ENCODE data around the gene SUPT20HL1.
"Not testable (repeated sequence)": the region's sequence is repeated elsewhere in the genome, so short reads cannot be mapped to it uniquely, and the experiment has no call there.

The SUPT20HL1 gene

GRCh38 chrX:24364326-24364725 is 3.9 kb downstream of the SUPT20HL1 start:
- no peak for DNase-seq

GRCh38 chrX:24364851-24365538 is 4.6 kb downstream of the SUPT20HL1 start:
- DNase-seq: no peak

GRCh38 chrX:24366762-24367400 is 6.4 kb downstream of the SUPT20HL1 start:
- not testable (repeated sequence) for DNase-seq

DNA sequence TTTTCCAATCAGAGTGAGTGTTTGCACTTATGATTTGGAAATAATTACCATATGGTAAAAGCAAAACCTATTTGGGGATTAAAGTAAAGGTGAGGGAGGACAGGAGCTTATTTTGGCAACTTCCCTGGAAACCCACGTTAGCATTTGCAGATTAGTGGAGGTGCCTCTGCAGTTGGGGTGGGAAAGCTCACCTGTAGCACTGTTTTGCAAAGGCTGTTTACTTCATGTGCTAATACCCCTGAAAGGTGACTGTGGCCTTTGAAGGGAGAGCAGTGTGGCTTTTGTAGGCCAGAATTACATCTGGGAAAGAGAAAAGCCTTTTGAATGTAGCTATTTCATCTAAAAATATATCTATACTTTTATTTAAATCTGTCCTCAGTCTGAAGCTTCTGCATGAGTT is 9.4 kb downstream of the SUPT20HL1 start:
- DNase-seq: no peak

DNA sequence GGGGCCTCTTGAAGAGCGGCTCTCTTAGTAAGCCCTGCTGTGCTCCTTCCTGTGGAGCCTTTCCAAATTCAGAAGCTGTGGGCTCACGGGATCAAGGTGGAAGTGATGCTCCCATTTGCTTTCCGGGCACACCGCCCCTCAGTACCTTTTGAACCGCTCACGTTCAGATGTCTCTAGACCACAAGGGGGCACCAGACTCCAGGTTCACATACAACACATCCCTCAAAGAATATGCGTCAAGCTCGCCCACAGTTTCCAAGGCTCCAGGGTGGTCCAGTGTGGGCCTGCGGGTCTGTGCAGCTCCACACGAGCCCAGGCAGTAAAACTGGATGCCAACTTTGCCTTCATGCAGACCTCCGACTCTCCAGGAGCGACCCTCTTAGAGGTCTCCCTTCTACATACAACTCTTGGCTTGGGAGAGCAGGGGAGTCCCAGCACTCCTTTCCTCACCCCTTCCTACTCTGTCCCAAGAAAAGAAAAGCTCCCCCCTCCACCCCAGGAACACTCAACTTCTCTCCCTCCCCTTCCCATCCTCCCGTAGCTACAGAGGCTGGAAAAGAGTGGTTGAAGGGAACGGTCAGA is 11.0 kb downstream of the SUPT20HL1 start:
- DNase-seq: peak; percentile 11 to 63 (median 36)

- DNase-seq: no peak
These were observed 11.8 kb downstream of the SUPT20HL1 start for GRCh38 chrX:24372021-24372763.

- DNase-seq: no peak
These were observed 15.2 kb downstream of the SUPT20HL1 start for GRCh38 chrX:24375600-24376131.

- no peak for DNase-seq
These were observed 16.0 kb downstream of the SUPT20HL1 start for GRCh38 chrX:24376403-24376802.

DNA sequence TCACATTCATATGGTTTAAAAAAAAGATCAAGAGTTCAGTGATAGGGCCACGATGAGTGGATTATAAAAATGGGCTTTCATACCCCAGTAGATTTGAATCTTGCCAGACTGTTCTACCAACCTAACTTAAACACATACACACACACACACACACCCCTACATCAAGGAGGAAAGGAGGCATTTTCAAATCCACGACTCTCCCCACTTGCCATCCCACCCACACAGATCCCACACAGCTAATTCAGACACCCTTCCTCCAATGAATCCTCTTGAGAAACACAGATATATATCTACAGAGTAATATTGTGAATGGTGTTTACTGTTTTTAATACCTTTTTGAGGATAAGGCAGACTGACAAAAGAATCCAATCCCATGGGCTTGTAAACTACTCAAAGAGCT is 16.8 kb downstream of the SUPT20HL1 start:
- no peak for DNase-seq

- no peak for DNase-seq
These were observed 17.6 kb downstream of the SUPT20HL1 start for GRCh38 chrX:24377911-24378468.

DNA sequence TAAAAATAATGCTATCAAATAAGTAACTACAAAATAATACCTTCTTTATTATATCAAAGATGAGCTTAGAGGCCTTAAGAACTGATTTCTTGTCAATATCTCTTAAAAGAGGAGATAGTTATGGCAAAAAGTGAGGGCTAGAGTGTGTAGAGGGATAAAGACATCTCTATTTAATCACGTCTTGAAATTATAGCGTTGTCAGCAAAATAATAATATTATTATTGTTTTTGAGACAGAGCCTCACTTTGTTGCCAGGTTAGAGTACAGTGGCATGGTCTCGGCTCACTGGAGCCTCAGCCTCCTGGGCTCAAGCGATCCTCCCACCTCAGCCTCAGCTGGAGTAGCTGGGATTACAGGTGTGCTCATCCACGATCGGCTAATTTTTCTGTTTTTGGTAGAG is 18.3 kb downstream of the SUPT20HL1 start:
- DNase-seq: no peak

DNA sequence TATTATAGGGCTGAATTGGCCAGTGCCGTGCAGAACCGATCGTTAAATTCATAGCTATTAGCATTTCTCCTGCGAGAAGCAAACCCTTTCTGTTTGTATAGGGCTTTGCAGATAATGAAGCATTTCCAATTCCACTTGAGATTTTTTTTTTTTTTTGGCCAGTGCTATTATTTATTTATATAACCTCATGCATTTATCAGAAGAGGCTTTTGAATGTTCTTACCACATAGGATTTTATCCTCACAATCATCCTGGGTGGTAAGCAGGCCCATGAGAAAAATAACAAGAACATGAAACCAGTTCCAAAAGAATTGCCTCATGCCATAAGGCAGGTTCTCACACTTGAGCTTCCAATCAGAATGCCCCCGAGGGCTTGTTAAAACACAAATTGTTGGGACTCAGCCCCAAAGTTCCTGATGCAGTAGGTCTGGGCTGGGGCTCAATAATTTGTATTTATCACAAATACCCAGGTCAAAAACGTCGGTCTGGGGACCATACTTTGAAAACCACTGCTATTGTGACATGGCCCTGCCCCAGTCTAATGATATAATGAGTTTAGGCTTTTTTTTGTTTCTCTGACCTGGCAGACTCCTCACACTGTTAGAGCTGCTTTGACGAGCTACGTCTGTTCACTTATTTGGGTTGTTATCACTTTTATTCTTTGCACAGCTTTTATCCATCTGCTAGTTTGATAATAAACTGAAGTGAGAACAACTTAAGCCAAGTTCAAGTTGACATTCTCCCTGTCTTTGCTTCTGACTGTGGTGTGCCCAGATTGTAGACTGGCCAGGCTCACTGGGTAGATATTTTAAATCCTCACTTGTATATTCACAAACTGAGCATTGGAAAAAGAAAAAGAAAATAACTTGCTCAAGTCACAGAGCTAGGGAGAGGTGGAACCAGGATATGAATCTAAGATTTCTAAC is 20.1 kb downstream of the SUPT20HL1 start:
- DNase-seq: no peak

GRCh38 chrX:24382315-24382714 is 21.9 kb downstream of the SUPT20HL1 start:
- DNase-seq: not testable (repeated sequence)

- no peak for DNase-seq
These were observed 27.3 kb downstream of the SUPT20HL1 start for GRCh38 chrX:24387724-24388123.

DNA sequence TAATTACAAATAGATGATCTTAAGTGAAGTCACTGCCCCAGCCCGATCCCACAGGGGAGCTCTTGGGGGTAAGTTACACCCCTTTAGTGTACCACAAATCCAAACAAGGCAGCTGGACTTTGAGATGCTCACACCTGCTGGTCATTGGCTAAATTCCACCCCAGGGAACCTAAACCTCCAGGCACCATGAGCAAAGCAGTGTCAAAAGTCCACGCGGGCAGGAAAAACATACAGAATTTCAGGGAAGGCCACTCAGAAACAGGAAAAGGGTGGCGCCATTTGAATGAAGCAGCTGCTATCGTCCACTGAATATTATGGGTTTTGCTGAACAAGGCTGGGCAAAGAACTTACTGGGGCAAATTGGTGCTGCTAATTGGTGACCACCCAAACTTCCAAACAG is 30.9 kb downstream of the SUPT20HL1 start:
- no peak for DNase-seq

GRCh38 chrX:24391843-24392242 is 31.4 kb downstream of the SUPT20HL1 start:
- no peak for DNase-seq

DNA sequence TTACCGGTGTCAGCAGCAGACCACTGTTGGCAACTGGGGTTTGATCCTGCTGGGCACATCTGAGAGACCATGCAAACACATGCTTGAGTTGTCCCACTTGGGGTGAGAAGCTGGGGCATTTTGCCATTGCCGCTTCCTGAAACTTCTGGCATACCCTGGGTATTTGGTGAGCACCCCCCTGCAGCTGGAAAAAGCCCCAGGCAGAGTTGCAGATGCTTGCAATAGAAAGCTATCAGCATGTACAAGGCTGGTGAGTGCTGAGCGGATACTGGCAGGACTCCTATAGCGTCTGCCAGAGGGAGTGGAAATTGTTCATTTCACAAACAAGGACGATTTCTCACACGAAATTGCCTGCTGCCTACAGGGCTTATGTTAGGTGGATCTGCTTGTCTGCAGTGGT is 32.3 kb downstream of the SUPT20HL1 start:
- DNase-seq: no peak

- DNase-seq: peak in 4 of 5 donors; percentile 8 to 55 (median 28)
These were observed 35.3 kb downstream of the SUPT20HL1 start for GRCh38 chrX:24395775-24396174.

- DNase-seq: no peak
These were observed 35.9 kb downstream of the SUPT20HL1 start for GRCh38 chrX:24396236-24396930.

GRCh38 chrX:24396931-24397279 is 36.5 kb downstream of the SUPT20HL1 start:
- no peak for DNase-seq

DNA sequence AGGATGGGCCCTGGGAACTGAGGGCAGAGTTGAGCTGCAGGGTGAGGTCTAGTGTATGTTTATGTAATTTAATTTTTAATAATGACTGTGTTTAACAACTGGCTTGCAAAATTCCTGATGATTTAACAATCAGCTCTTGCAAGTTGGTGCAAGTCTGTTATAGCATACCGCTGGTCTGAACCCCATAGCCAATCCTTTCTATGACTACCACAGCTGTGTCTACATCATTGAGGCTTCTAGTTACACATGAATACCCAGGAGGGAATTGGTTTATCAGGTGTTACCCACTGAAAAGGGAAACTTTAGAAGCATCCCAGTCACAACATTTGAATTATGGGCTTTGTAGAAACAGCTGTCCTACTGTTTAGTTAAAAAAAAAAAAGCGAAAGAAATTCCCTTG is 38.3 kb downstream of the SUPT20HL1 start:
- DNase-seq: no peak
